Gastrocnemius medialis (tissue), 4 donors: Measurements from ENCODE around the gene ARID4A. TPM values are rescaled to one million over a fixed set of nuclear protein-coding genes. Genes with fewer than 3 reads are reported as not detected.
"Not testable (repeated sequence)": the region's sequence is repeated elsewhere in the genome, so short reads cannot be mapped to it uniquely, and the experiment has no call there.

ENCODE experiments used
- ATAC-seq, 2 donors: fragments of 150-250 bp; one replicate each; pipeline ENCODE4 v1.9.1; 2016
- DNase-seq, 2 donors: peaks; one replicate each; pipeline ENCODE4 v3.0.0-alpha.2; 2019
- H3K27ac ChIP-seq, 4 donors: fragments of 200-600 bp; sonication (generic); 1 replicate in 1 of 4; 2 replicates in 3 of 4; pipeline ENCODE4 v1.5.1; 2016 to 2018; ENCODE audit warnings: mild to moderate bottlenecking in 2 of 4, moderate library complexity in 1 of 4
- H3K27me3 ChIP-seq, 3 donors: fragments of 200-600 bp; sonication (generic) in 2 of 3; 1 replicate in 1 of 3; 2 replicates in 2 of 3; pipeline versions ENCODE4 v1.5.1 to v1.6.0; 2016 to 2019; ENCODE audit warnings: mild to moderate bottlenecking in 1 of 3, moderate library complexity in 1 of 3
- H3K36me3 ChIP-seq, 2 donors: fragments of 200-600 bp; sonication (generic) in 1 of 2; one replicate each; pipeline ENCODE4 v1.5.1; 2017 to 2018
- H3K4me1 ChIP-seq, 2 donors: fragments of 200-600 bp; sonication (generic) in 1 of 2; one replicate each; pipeline ENCODE4 v1.5.1; 2016 to 2017; ENCODE audit warnings: mild to moderate bottlenecking in 2 of 2
- H3K4me3 ChIP-seq, 4 donors: fragments of 200-600 bp; sonication (generic) in 3 of 4; 1 replicate in 1 of 4; 2 replicates in 3 of 4; pipeline ENCODE4 v1.5.1; 2016 to 2019; ENCODE audit warnings: mild to moderate bottlenecking in 2 of 4
- H3K9me3 ChIP-seq, 3 donors: fragments of 200-600 bp; sonication (generic) in 2 of 3; 1 replicate in 1 of 3; 2 replicates in 2 of 3; pipeline ENCODE4 v1.5.1; 2016 to 2019
- CTCF ChIP-seq, 5 experiments: fragments of 450-650 bp in 3 of 5; fragments of 200-600 bp in 2 of 5; sonication (generic) in 2 of 5; IDR thresholded peaks in 4 of 5; conservative IDR thresholded peaks in 1 of 5; 1 replicate in 4 of 5; 2 replicates in 1 of 5; pipeline ENCODE4 v1.5.1; 2016 to 2019; ENCODE audit warnings: antibody characterized with exemption in 5 of 5, mild to moderate bottlenecking in 3 of 5, moderate library complexity in 3 of 5
- POLR2A ChIP-seq, 2 donors: fragments of 450-650 bp; IDR thresholded peaks; one replicate each; pipeline ENCODE4 v1.6.1; 2017; ENCODE audit warnings: antibody characterized with exemption in 2 of 2, mild to moderate bottlenecking in 2 of 2, moderate library complexity in 2 of 2
- in situ Hi-C, 4 donors: fragments of 200-750 bp; cut with MboI; loops; one replicate each; pipeline versions ENCODE4 v1.15.0 to v1.8.0; 2017; ENCODE audit warnings: low sequenced_read_pairs in 4 of 4
- intact Hi-C: fragments of 100-400 bp; cut with DNase I; formaldehyde crosslinking; loops from one replicate; pipeline ENCODE4 v1.15.1; 2023; ENCODE audit warnings: low total_unique reads
- total RNA-seq, 4 donors: library from RNA; depleted of rRNA; stranded (reverse); fragments of >200 nt; gene quantifications; one replicate each; pipeline versions ENCODE4 v1.1.0 to v1.2.3, GENCODE V29; 2016

ARID4A gene
- total RNA-seq, 4 donors from 2014 or later, result 6.6 to 10.5 (median 7.1) TPM

- no peak for TF ChIP-seq POLR2A (IDR thresholded peaks at IDR 0.05)
- TF ChIP-seq CTCF (IDR thresholded peaks at IDR 0.05 in 4 of 5, conservative IDR thresholded peaks at IDR 0.05 in 1 of 5), result no peak
- no peak for ATAC-seq
- in situ Hi-C loops, result no loop called here
Observed at GRCh38 chr14:58415636-58416547, 117.5 kb downstream of the ARID4A start.

GRCh38 chr14:58416934-58417333, 118.6 kb downstream of the ARID4A start:
- in situ Hi-C loops, H3K4me3 ChIP-seq, intact Hi-C loops, H3K27me3 ChIP-seq, H3K4me1 ChIP-seq, H3K9me3 ChIP-seq, H3K27ac ChIP-seq, ATAC-seq, DNase-seq: not testable (repeated sequence)
- peaks cover 0 to 50% of the 10 kb centered on the region in 2 donors for H3K36me3 ChIP-seq

More at GRCh38 chr14:58415636-58416547, 117.5 kb downstream of the ARID4A start:
- DNase-seq, result no peak
- peaks cover 0 to 49% of the 10 kb centered on the region in 2 donors for H3K36me3 ChIP-seq
- no peaks in the 10 kb centered on the region for H3K9me3 ChIP-seq
- H3K4me1 ChIP-seq, result peaks cover 0 to 4% of the 10 kb centered on the region in 2 donors
- H3K27me3 ChIP-seq, result no peaks in the 10 kb centered on the region
- no peak overlapping the region for H3K4me3 ChIP-seq
- intact Hi-C loops, result no loop called here
- no peak overlapping the region for H3K27ac ChIP-seq

Other genes starting within 250 kb of the ARID4A start
- gene ARMH4, start 146.3 kb upstream of the ARID4A start, total RNA-seq, result 1 to 10 TPM; 1.2 to 3.7 (median 2.0) TPM
- gene ACTR10, start 98.4 kb upstream of the ARID4A start, total RNA-seq, result 100 to 1,000 TPM in 2 of 4 donors, 10 to 100 TPM in 2; 70.6 to 104 (median 88.8) TPM
- 100 to 1,000 TPM; 200 to 301 (median 217) TPM for gene PSMA3, start 53.7 kb upstream of the ARID4A start, total RNA-seq
- gene TOMM20L, start 97.4 kb downstream of the ARID4A start, total RNA-seq, result not detected
- gene TIMM9, start 129.0 kb downstream of the ARID4A start, total RNA-seq, result 100 to 1,000 TPM in 2 of 4 donors, 10 to 100 TPM in 2; 46.2 to 110 (median 86.8) TPM
- 10 to 100 TPM; 10.0 to 13.9 (median 11.9) TPM for gene KIAA0586, start 129.2 kb downstream of the ARID4A start, total RNA-seq